HepG2 (cell line): ENCODE measurements around the gene IP6K3. TPM values are rescaled to one million over a fixed set of nuclear protein-coding genes. Genes with fewer than 3 reads are reported as not detected.

Experiments used
- ATAC-seq: fragments of 200-7000 bp; cut with Tn5 transposase; 3 replicates; pipeline ENCODE4 v1.9.1; 2020; ENCODE audit warnings: mild to moderate bottlenecking, moderate library complexity
- BruUV-seq: library from RNA; stranded (reverse); fragments of 400-500 nt; replicated peaks from 2 replicates; lab custom pipeline; 2021; lab: Mats Ljungman, UMichigan
- CTCF ChIA-PET: fragments of 300-600 bp; formaldehyde crosslinking; extraction: SDS; loops from one replicate; lab custom pipeline; 2021; ENCODE audit warnings: low total read pairs, inconsistent platforms, low intra/inter-chr PET ratio; lab: Yijun Ruan, JAX
- POLR2A ChIA-PET: fragments of 350-600 bp; sonication (Branson Sonifier 250); formaldehyde crosslinking; loops from one replicate; lab custom pipeline; 2020; ENCODE audit warnings: antibody characterized with exemption, inconsistent platforms; lab: Yijun Ruan, JAX
- DNase-seq: peaks from one replicate; pipeline ENCODE4 v3.0.0-alpha.2; 2015; ENCODE audit warnings: low spot score
- FAIRE-seq: peaks from 3 replicates; lab custom pipeline; 2011; peaks lifted over from hg19 to GRCh38; lab: Jason Lieb, UNC
- H2AFZ ChIP-seq: one replicate; pipeline ENCODE4 v1.6.1; 2011; ENCODE audit warnings: low read length, inconsistent platforms
- H3K27ac ChIP-seq: fragments of 300-600 bp; 3 replicates; pipeline ENCODE4 v1.8.0; 2011; ENCODE audit warnings: mixed run types, mild to moderate bottlenecking, mixed read lengths, low read length, inconsistent platforms; ENCODE audit not compliant: insufficient read depth; ENCODE audit errors: extremely low read length
- H3K27me3 ChIP-seq, 2 experiments: fragments of 200-600 bp in 1 of 2; 2 replicates in 1 of 2; 3 replicates in 1 of 2; pipeline versions ENCODE4 v1.6.0 to v1.8.0; 2011; ENCODE audit warnings: low read length in 2 of 2, mild to moderate bottlenecking in 2 of 2, moderate library complexity in 2 of 2, inconsistent platforms in 1 of 2; ENCODE audit not compliant: insufficient read depth in 2 of 2, control insufficient read depth in 1 of 2
- H3K36me3 ChIP-seq, 2 experiments: fragments of 200-600 bp in 1 of 2; replicated peaks in 1 of 2; 2 replicates in 1 of 2; 3 replicates in 1 of 2; pipeline versions ENCODE4 v1.5.1 to v1.8.0; 2011; ENCODE audit warnings: low read length in 2 of 2, inconsistent platforms in 1 of 2; ENCODE audit not compliant: insufficient read depth in 2 of 2, control insufficient read depth in 1 of 2
- H3K4me1 ChIP-seq: 2 replicates; pipeline ENCODE4 v1.5.1; 2012; ENCODE audit warnings: low read length, inconsistent platforms; ENCODE audit not compliant: insufficient read depth
- H3K4me2 ChIP-seq: 2 replicates; pipeline ENCODE4 v1.6.0; 2011; ENCODE audit warnings: low read depth, low read length, inconsistent platforms
- H3K4me3 ChIP-seq, 3 experiments: fragments of 200-600 bp in 1 of 3; sonication (generic), shearing (Covaris generic) in 1 of 3; replicated peaks in 1 of 3; 2 replicates each; pipeline ENCODE4 v1.5.1; 2011 to 2016; ENCODE audit warnings: low read length in 3 of 3, inconsistent platforms in 2 of 3, low read depth in 2 of 3, mild to moderate bottlenecking in 2 of 3, control low read depth in 1 of 3, mixed read lengths in 1 of 3; ENCODE audit not compliant: insufficient read depth in 1 of 3
- H3K79me2 ChIP-seq: one replicate; pipeline ENCODE4 v1.6.1; 2011; ENCODE audit warnings: low read length, inconsistent platforms; ENCODE audit not compliant: insufficient read depth
- H3K9ac ChIP-seq: 2 replicates; pipeline ENCODE4 v1.6.0; 2011; ENCODE audit warnings: mild to moderate bottlenecking, low read depth, low read length, inconsistent platforms; ENCODE audit not compliant: insufficient read depth
- H3K9me3 ChIP-seq: 2 replicates; pipeline ENCODE4 v1.5.1; 2012; ENCODE audit warnings: mild to moderate bottlenecking, low read length
- H4K20me1 ChIP-seq: 2 replicates; pipeline ENCODE4 v1.6.0; 2011; ENCODE audit warnings: inconsistent platforms, mild to moderate bottlenecking, low read length, moderate library complexity; ENCODE audit not compliant: insufficient read depth
- AKNA ChIP-seq: sonication (generic); formaldehyde crosslinking; IDR thresholded peaks from 2 replicates; pipeline ENCODE4 v1.4.0; 2020; ENCODE audit warnings: missing genetic modification reagents, borderline replicate concordance
- FOSL2 ChIP-seq: sonication (generic); formaldehyde crosslinking; IDR thresholded peaks from 2 replicates; pipeline ENCODE4 v1.4.0; 2020; ENCODE audit warnings: missing genetic modification reagents
- KAT8 ChIP-seq: IDR thresholded peaks from 2 replicates; pipeline ENCODE4 v1.6.1; 2016; ENCODE audit warnings: missing genetic modification reagents, missing compliant biosample characterization
- MAX ChIP-seq: IDR thresholded peaks from 2 replicates; pipeline ENCODE4 v1.6.1; 2012; ENCODE audit warnings: inconsistent platforms
- PHF20 ChIP-seq: sonication (generic); formaldehyde crosslinking; IDR thresholded peaks from 2 replicates; pipeline ENCODE4 v1.5.0; 2020; ENCODE audit warnings: mild to moderate bottlenecking, missing genetic modification reagents
- ZNF138 ChIP-seq: sonication (generic); formaldehyde crosslinking; IDR thresholded peaks from 2 replicates; pipeline ENCODE4 v1.5.0; 2020; ENCODE audit warnings: mild to moderate bottlenecking, low read depth, missing genetic modification reagents
- ZNF687 ChIP-seq: sonication (generic); formaldehyde crosslinking; IDR thresholded peaks from 2 replicates; pipeline ENCODE4 v1.5.1; 2020; ENCODE audit warnings: mild to moderate bottlenecking, missing genetic modification reagents, moderate library complexity
- ZNF768 ChIP-seq: sonication (generic); formaldehyde crosslinking; IDR thresholded peaks from 2 replicates; pipeline ENCODE4 v1.4.0; 2020; ENCODE audit warnings: missing genetic modification reagents
- WGBS: methylation state at CpG from one replicate; pipeline ENCODE4 v1.1.6; 2017; ENCODE audit warnings: low lambda C conversion rate; 5-methylcytosine and 5-hydroxymethylcytosine counted together
- in situ Hi-C: cut with HindIII; loops from 2 replicates; pipeline ENCODE4 v1.10.0; 2017; ENCODE audit warnings: low pct_unique_long_range_greater_than_20kb; ENCODE audit not compliant: extremely low pct_ligation_motif_present
- intact Hi-C: fragments of 100-400 bp; cut with micrococcal nuclease; formaldehyde crosslinking; loops from one replicate; pipeline ENCODE4 v1.10.0; 2022; ENCODE audit not compliant: unreplicated experiment
- polyA plus RNA-seq, 8 experiments: library from polyadenylated mRNA; depleted of rRNA in 3 of 8; stranded (reverse) in 7 of 8; unstranded in 1 of 8; fragments of >200 nt; fragmentation: Illumina TruSeq in 4 of 8; extraction: Trizol in 4 of 8; gene quantifications; 2 replicates each; pipeline versions ENCODE4 v1.2.1 to v1.2.3, GENCODE V29; 2011 to 2016; ENCODE audit warnings: low read depth in 4 of 8, missing spikeins in 1 of 8, mixed read lengths in 1 of 8; ENCODE audit not compliant: insufficient read depth in 1 of 8
- total RNA-seq, 5 experiments: library from RNA; depleted of rRNA; stranded (reverse); fragments of >200 nt; fragmentation: Illumina TruSeq; extraction: Trizol; gene quantifications; 2 replicates each; pipeline ENCODE4 v1.2.3, GENCODE V29; 2016; ENCODE audit warnings: low read depth in 1 of 5

IP6K3 gene
- total and polyA plus RNA-seq, 2 of the 13 experiments (the other 11 are each of a cell fraction or from before 2014, with no cell fraction given), result 0.11 to 0.18 TPM

GRCh38 chr6:33742092-33742491 lies 4.6 kb downstream of the IP6K3 start:
- intact Hi-C loops (no loop called here), in situ Hi-C loops (no loop called here)
- no peak for ATAC-seq
- H3K79me2 ChIP-seq, result no peaks in the 10 kb centered on the region
- H3K27ac ChIP-seq, result no peak overlapping the region
- 54% methylated on average over 8 of the region's 9 CpGs for WGBS
- FAIRE-seq, result no peak
- no peak overlapping the region for H3K9ac ChIP-seq
- H4K20me1 ChIP-seq, result no peaks in the 10 kb centered on the region
- H3K36me3 ChIP-seq, result no peaks in the 10 kb centered on the region
- ChIA-PET CTCF (interaction anchor here (5.7 kb wide), 1 partner anchor 21 kb away, joined by 77 read pairs; no protein-coding TSS in a partner anchor), POLR2A (interaction anchor here (4.6 kb wide), 1 partner anchor 31 kb away, joined by 34 read pairs; the partner anchor contains the start of gene UQCC2)
- BruUV-seq, result no TSS peak
- no peak overlapping the region for H2AFZ ChIP-seq
- H3K4me1 ChIP-seq, result peaks cover 53% of the 10 kb centered on the region
- no peak for DNase-seq
- H3K9me3 ChIP-seq, result no peaks in the 10 kb centered on the region
- TF ChIP-seq KAT8, result no peak
- 0 out of 2 replicates have a peak, but pooled peaks have one; percentile 10 for TF ChIP-seq ZNF768 (CRISPR knock-in tag)
- 0 out of 2 replicates have a peak, but pooled peaks have one; percentile 15 for TF ChIP-seq ZNF687 (CRISPR knock-in tag)
- TF ChIP-seq FOSL2 (CRISPR knock-in tag), result 0 out of 2 replicates have a peak, but pooled peaks have one; percentile 7
- TF ChIP-seq ZNF138 (CRISPR knock-in tag), result no peak
- TF ChIP-seq MAX, result peak; percentile 33; the same call in 1 of the 2 replicates
- TF ChIP-seq AKNA (CRISPR knock-in tag), result no peak
- no peak for TF ChIP-seq PHF20 (CRISPR knock-in tag)
- no peak overlapping the region for H3K4me2 ChIP-seq
- peaks cover 0 to 20% of the 10 kb centered on the region in 2 experiments; a peak in 4 of 5 replicates for H3K27me3 ChIP-seq
- no peak overlapping the region for H3K4me3 ChIP-seq
